Stimulated activated CD4-positive, alpha-beta T cell treated with anti-CD3 and anti-CD28 coated beads, Interleukin-1b, Interleukin-23, amount 100 ng/mL, for 1 hour (primary cell): Measurements from ENCODE around the gene FCGR3B.
"Not testable (repeated sequence)": the region's sequence is repeated elsewhere in the genome, so short reads cannot be mapped to it uniquely, and the experiment has no call there.

ENCODE experiments used
- DNase-seq, 2 donors: peaks; one replicate each; pipeline ENCODE4 v3.0.0-alpha.2; 2020; ENCODE audit warnings: low read depth in 2 of 2

The FCGR3B gene

DNA sequence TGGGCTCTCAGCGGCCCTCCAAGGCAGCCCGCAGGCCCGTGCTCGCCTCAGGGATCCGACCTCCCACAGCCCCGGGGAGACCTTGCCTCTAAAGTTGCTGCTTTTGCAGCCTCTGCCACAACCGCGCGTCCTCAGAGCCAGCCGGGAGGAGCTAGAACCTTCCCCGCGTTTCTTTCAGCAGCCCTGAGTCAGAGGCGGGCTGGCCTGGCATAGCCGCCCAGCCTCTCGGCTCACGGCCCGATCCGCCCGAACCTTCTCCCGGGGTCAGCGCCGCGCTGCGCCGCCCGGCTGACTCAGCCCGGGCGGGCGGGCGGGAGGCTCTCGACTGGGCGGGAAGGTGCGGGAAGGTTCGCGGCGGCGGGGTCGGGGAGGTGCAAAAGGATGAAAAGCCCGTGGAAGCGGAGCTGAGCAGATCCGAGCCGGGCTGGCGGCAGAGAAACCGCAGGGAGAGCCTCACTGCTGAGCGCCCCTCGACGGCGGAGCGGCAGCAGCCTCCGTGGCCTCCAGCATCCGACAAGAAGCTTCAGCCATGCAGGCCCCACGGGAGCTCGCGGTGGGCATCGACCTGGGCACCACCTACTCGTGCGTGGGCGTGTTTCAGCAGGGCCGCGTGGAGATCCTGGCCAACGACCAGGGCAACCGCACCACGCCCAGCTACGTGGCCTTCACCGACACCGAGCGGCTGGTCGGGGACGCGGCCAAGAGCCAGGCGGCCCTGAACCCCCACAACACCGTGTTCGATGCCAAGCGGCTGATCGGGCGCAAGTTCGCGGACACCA is 25.0 kb downstream of the FCGR3B start:
- DNase-seq = not testable (repeated sequence)

DNA sequence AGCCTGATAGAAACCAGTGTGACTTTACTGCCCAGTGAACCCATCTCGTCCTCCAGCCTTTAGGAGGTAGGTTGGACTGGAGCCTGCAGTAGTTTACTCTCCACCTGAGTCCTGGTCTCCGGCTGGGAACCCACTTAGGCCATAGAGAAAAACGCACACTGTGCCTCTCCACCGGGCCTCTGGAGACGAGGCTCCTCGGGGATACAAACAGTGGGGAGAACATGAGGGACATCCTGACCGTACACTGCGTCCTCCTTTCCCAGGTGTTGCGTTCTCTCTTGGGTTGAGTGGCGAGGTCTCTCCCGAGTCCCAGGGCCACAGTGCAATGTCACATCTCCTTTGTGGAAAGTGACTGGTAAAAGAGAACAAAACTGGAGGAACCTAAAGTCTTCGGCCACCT is 26.0 kb downstream of the FCGR3B start:
- DNase-seq = not testable (repeated sequence)

DNA sequence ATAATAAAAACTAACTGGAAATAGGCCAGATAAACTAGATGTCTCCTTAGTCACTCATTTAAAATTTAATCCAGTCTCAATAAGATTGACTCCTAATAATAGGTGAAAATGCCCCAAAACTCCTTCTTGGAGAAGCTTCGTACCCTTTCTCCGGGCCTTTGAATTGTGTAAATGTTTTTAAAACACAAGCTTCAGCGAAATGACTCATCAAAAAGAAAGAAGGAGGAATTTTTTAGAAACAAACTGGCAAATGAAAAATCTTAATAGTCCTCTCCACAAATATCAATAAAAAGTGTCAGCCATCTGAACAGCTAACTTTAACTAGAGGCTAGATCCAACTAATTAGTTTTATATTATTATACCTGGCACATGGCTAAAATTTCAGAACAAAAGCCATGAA is 33.9 kb downstream of the FCGR3B start:
- not testable (repeated sequence) for DNase-seq

DNA sequence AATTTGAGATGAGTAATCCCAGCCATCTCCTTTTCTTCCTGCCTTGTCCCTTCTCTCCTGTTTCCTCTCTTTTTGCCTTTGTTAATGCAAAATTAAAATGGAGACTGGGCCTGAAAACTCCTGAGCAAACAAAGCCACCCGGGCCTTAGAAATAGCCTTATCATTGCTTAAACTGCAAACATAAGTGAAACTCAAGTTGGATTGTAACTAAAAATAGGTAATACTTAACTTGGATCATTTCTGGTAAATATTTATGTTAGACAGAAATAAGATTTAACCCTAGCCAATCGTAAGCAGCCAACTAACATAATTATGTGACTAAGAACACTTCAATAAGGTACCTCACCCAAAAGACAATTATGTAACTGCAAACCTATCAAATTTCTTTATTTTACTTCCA is 35.4 kb downstream of the FCGR3B start:
- DNase-seq = not testable (repeated sequence)

DNA sequence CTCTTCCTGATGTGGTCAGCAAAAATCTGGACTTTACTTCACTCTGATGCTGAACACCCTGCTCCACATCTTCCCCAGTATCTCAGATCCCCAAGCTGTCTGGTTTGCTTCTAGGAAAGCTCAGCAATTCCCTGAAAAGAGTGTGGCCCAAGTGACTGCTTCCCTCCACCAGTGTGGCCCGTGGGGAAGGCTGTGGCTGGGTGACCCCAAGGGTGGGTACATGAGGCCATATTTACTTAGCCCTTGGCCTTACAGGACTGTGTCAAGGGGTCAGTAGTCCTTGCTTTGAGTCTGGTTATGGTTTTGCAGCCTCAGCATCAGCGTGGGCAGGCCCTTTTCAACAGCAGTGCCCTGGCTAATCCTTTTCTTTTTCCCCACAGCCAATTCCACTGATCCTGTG is 35.8 kb downstream of the FCGR3B start:
- DNase-seq = not testable (repeated sequence)

DNA sequence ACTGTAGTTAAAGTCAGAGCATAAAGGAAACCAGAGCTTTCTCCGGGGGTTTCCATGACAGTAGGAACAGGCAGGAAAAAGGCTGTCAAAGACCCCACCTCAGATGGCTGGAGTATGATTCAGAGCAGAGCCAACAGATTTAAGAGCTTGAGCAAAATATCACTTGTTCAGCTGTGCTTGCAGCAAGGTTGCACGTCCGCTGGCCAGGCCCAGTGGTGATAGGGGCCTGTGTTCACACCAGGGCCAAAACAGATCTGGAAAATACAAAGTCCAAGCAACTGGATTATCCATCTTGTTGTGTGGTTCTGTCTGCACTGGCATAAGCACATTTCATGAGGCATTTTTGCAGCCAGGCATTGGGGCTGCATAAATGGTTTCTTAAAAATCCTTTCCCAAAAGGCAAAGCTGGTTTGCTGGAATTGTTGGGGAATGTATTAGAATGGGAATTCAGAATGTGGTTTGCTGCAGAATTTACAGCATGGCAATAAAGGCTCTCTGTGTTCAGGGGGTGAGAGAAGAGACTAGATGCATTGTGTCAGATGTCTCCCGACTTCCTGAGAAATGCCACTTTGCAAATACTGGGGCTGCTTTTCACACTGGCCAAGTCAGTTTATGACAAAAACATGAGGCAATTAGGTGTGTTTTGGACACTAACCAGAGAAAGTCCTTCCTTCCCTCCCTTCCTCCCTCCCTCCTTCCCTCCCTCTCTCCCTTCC is 36.5 kb downstream of the FCGR3B start:
- DNase-seq = not testable (repeated sequence)

GRCh38 chr1:161593092-161593755 is 37.8 kb downstream of the FCGR3B start:
- DNase-seq = not testable (repeated sequence)

- not testable (repeated sequence) for DNase-seq
These were observed 38.4 kb downstream of the FCGR3B start for GRCh38 chr1:161592586-161592985.

- not testable (repeated sequence) for DNase-seq
These were observed 41.1 kb downstream of the FCGR3B start for GRCh38 chr1:161589920-161590319.

- DNase-seq = not testable (repeated sequence)
These were observed 41.6 kb downstream of the FCGR3B start for GRCh38 chr1:161589365-161589764.

GRCh38 chr1:161588596-161588995 is 42.4 kb downstream of the FCGR3B start:
- not testable (repeated sequence) for DNase-seq

DNA sequence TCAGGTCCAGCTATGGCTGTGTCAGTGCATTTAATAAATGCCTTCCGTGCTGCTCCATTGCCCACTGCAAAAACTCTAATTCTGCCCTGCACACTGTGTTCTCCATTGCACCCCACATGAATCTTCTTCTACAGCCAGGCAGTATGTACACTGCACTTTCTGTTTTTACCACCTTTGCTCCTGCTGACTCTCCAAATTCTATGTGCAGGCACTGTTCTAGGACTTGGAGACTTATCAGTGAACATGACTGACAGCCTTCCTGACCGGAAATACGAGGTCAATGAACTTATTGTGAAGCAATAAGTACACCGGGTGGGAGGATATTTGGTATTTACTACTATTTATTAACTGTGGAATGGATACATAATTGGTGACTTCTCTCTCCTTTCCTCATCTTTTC is 48.1 kb downstream of the FCGR3B start:
- DNase-seq = not testable (repeated sequence)

GRCh38 chr1:161580879-161581537 is 50.0 kb downstream of the FCGR3B start:
- DNase-seq = not testable (repeated sequence)

- DNase-seq = not testable (repeated sequence)
These were observed 51.0 kb downstream of the FCGR3B start for GRCh38 chr1:161579856-161580507.

- not testable (repeated sequence) for DNase-seq
These were observed 54.3 kb downstream of the FCGR3B start for GRCh38 chr1:161576676-161577075.
